ENCODE data around the gene KCNJ16.

- TF ChIP-seq CTCF (IDR thresholded peaks at IDR 0.05; ENCODE audit: low read depth, low read length) (no peak), POLR2A (IDR thresholded peaks at IDR 0.05; ENCODE audit: extremely low read depth, insufficient read length) (no peak)
These were observed 106.8 kb downstream of the KCNJ16 start for GRCh38 chr17:70181866-70182265.

All from NB4 (cell line).